M059J (cell line): ENCODE data around the gene TNFAIP2. TPM values are rescaled to one million over a fixed set of nuclear protein-coding genes. Genes with fewer than 3 reads are reported as not detected.
"Not testable (repeated sequence)": the region's sequence is repeated elsewhere in the genome, so short reads cannot be mapped to it uniquely, and the experiment has no call there.

ENCODE experiments used
- DNase-seq: peaks from one replicate; pipeline ENCODE4 v3.0.0-alpha.2; 2012; ENCODE audit warnings: low read depth
- total RNA-seq: library from RNA; depleted of rRNA; stranded (reverse); fragments of >200 nt; shearing (Covaris generic); gene quantifications from 2 replicates; pipeline ENCODE4 v1.2.3, GENCODE V29; 2014

TNFAIP2 gene
- total RNA-seq, 1 experiment from 2014 or later: 135 TPM

DNA sequence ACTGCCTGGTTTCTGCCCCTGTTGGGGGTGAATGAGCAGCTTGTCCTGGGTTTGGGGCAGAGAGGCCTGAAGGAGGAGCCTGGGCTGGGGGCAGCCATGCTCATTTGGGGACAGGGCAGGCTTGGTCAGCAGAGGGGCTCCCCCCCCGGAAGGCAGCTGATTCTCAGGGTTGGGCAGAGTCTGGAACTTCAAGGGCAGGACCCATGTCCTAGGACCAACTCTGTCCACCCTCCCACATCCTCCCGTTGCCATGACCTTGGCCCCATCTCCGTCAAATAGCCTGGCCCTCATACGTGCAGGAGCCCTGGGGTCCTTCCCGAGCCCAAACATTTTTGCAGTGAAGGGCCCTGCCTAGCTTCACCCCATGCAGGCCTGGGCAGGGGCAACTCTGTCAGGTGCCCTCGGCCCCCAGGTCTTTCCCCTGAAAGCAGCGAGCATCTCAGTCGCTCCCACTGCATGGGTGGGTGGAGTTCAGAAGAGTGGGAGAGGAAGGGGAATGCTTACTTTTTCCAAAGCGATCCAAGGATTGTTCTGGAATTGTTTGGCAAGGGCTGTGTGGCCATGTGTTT, 32.6 kb downstream of the TNFAIP2 start:
- DNase-seq: no peak

DNA sequence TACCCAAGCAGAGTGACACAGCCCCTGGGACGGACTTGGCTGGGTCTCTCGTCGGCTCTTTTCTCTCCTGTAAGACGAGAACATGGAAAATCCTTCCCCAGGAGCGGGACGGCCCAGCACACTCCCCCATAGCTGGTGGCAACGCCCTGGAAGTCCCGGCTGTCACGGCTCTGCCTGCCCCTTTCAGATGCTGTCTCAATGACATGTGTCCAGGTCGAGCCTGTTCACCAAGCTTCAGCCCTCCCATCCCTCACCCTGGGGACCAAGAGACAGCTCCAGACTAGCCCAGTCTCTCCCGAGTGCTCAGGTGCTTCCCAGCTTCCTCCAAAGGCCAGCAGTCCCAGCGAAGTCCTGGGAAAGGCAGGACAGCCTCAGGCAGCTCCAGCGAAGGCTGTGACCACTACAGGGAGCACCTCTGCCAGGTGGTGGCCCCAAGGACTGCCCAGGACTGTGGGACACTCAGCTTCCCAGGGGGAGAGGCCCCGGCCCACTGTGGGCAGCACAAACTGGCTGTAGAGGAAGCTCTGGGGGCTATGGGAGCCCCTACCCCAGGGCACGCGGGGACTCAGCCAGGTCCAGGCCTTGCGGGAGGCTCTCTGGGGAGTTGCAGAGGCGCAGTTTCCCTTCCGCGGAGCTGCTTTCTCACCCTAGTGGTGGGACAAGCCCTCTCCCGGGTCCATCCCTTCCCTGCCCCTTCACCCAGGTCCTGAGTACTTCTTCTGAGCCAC, 33.6 kb downstream of the TNFAIP2 start:
- DNase-seq: no peak

DNA sequence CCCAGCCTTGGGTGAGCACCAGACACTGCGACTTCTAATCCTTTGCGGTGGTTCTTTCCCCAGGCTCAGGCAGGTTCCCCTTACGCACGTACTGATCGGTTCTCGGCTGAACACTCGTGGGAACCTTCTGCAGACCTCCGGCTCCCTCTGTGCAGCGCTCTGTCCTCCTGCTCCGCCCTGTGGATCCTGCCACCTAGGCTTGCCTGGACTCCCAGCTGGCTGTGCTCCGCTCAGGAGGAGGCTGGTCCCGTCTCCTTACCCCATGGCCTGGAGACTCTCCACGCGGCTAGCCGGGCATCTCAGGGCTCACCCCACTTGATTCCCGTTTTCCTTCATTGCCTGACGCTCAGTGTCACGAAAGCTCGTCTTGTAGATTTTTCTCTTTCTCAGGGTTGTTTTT, 34.7 kb downstream of the TNFAIP2 start:
- DNase-seq: no peak

DNA sequence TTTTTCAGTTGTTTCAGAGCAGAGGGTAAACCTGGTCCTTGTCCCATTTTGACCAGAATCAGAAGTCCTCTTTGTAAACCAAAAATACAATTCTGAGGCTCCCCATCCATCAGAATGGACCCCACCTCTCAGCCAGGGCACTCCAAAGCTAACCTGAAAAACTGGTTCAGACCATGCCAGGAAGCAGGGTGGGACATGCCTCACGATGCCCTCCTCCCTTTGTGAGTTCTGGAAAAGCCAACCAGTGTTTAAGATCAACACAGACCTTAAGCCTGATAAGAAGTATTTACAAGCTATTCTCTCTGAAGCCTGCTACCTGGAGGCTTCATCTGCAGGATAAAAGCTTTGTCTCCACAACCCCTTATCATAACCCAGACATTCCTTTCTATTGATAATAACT, 35.4 kb downstream of the TNFAIP2 start:
- no peak for DNase-seq

DNA sequence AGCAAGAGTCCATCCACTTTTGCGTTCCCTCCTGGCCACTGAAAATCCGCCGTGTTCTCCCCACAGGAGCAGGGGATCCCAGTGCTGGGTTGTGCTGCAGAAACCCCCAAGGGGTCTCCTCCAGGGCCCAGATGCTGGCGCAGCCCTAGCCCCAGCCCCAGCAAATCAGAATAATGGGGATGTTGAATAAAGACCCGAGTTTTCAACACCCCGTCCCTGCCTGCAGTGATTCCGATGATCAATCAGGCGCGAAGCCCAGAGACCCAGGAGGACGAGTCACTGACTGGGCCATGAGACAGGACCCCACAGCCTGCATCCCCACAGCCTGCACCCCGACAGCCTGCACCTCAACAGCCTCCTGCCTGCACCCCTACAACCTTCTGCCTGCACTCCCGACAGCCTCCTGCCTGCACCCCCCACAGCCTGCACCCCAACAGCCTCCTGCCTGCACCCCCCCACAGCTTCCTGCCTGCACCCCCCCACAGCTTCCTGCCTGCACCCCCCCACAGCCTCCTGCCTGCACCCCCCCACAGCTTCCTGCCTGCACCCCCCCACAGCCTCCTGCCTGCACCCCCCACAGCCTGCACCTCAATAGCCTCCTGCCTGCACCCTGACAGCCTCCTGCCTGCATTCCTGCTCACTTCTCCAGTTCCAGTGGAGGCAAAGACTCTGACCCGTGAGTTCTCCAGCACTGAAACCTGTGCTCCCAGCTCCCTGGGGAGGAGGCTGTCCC, 37.2 kb downstream of the TNFAIP2 start:
- no peak for DNase-seq

DNA sequence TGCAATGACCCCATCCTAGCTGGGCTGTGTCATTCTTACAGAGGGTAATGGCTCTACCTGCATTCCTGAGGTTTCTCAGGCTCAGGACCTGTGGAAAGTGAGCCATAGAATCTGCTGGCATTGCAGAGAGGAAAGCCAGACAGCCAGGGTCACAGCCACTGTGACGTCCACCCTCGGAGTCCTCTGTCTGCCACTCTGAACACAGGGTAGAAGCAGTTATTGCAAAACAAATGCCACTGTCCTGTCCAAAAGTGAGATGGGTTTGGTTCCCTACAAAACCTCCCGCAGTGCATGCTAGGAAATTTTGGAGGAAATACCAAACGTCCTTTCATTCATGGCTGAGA, 37.8 kb downstream of the TNFAIP2 start:
- DNase-seq: peak; percentile 77

DNA sequence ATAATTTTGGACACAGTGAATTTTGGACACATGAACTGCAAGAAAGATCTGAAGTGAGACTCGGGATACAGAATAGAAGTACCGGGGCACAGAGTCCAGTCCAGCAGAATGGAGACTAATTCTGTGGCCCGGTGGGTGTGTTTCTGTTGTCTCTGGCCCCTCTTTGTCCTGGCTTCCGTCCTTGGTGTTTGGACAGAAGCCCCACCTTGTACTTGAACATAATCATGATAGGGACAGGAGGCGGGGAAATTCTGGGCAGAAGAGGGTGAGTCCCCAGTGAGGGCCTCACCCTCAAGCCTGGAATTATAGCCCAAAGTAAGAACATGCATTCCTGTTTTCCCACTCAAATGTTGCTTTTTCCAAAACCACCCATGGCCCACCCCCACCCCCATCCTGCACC, 39.9 kb downstream of the TNFAIP2 start:
- DNase-seq: no peak

DNA sequence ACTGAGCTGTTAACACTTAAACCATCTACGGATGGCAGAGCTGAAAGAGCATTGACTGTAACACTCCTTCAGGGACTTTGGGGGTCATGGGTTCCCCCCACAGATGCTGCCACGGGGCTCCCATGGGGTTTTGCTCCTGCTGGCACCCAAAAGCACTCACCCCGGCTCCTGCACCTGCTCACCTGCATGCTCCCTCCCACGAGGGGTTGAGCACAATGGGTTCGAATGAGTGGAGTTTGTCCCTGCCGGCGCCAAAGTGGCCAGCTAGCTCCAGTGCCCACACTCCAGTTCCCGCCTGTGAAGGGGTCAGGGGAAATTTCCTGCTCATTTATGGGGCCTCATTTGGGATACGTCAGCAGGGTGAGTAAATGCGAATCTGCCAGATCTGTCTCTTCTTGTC, 40.7 kb downstream of the TNFAIP2 start:
- DNase-seq: no peak

DNA sequence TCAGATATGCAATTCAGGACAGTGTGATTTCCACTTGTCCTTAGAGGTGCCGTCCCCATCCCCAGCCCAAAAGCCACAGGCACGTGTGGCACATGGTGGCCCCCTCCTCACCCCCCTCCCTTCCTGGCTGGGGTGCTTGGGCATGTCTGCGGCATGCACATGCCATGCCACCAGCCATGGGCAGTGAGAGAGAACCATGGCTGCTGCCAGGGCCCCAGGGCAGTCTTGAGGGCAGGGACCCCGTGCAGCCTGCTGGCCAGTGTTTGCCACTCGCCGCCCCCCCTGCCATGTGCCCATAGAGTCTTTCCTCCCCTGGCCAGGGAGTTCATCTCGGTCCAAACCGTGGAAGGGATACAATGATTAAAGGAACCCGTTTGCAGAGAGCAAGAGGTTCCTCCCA, 41.5 kb downstream of the TNFAIP2 start:
- no peak for DNase-seq

DNA sequence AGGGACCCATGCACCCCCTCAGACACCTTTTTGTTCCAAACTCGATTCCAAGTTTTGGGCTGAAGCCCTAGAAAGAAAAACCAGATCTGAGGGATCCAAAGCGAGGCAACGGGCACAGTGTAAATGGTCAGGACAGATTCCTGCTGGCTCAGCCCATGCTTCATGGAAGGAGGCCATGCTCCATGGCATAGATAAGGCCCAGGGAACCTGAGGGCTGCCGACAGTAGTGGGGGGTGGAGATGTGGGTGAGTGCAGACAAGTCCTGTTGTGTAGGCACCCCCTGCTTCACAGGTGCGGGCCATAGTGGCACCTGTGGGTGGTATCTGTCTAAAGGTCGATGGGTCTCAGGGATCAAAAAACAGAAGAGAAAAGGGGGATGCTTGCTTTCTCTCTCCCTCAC, 42.1 kb downstream of the TNFAIP2 start:
- DNase-seq: no peak

DNA sequence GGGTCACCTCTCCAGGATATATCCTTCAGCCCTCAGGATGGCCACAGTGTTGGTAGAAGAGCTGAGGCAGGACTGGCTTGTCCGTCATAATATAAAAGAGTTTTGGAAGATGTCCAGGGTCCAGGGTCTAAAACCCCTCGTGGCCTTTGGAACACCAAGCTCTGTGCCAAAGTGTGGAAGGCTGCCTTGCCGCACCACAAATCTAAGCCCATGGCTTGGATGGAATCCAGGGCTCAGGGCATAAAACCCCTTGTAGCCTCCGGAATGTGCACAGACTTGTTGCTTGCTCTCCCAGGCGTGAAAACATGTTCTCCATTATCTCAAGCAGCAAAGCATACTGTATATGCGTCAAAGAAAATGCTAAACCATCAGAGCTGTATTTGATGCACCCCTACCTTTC, 46.7 kb downstream of the TNFAIP2 start:
- DNase-seq: no peak

DNA sequence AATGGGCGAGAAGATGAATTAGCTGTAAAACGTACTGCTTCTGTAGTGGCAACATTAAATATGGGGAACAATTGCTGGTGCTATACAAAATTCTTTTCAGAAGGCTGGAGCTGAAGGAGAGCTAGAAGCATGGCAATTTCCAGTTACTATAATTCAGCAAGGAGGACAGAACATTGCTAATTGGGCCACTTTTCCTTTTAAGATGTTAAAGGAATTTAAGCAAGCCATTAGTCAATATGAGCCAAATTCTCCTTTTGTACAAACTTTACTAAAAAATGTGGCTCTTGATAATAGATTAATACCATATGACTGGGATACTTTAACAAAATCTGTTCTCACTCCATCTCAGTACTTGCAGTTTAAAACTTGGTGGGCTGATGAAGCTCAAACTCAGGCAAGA, 47.9 kb downstream of the TNFAIP2 start:
- not testable (repeated sequence) for DNase-seq

DNA sequence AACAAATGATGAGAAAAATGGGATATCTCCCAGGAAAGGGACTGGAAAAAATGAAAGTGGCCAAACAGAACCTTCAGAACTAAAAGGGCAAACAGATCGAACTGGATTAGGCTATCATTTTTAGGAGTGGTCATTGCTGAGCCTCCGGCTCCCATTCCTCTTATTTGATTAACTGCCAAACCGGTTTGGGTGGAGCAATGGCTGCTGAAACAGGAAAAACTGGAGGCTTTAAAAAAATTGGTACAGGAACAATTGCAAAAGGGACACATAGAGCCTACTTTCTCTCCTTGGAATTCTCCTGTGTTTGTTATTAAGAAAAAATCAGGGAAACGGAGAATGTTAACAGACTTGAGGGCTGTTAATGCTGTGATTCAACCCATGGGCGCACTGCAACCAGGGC, 49.7 kb downstream of the TNFAIP2 start:
- DNase-seq: no peak

DNA sequence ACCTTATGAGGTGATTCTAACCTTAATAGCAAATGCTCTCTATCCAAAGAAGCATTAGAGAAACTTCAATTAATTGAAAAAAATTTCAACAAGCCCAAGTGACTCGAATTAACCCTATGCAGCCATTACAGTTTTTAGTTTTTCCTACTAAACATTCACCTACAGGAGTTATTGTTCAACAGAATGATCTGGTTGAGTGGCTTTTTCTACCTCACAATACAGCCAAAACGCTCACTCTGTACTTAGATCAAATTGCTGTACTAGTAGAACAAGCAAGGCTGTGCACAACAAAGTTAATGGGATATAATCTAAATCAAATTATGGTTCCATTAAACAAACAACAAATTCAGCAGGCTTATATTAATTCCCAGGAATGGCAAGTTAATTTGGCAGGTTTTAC, 50.6 kb downstream of the TNFAIP2 start:
- DNase-seq: not testable (repeated sequence)

DNA sequence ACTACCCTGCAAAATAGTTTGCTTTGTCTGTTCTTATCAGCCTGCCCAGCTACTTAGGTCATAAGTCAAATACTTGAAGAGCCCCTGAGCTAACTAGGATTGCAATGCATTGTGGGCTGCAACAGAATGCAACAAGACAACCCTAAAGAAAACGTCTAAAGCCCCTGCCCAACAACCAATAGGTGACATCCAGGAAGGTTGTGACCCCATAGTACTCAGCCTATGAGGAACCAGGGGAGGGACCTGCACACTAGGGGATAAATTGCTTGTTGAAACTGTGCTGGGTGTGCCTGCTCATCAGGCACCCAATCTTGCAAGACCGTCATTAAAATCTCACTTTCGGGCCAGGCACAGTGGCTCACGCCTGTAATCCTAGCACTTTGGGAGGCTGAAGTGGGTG, 52.9 kb downstream of the TNFAIP2 start:
- DNase-seq: not testable (repeated sequence)

DNA sequence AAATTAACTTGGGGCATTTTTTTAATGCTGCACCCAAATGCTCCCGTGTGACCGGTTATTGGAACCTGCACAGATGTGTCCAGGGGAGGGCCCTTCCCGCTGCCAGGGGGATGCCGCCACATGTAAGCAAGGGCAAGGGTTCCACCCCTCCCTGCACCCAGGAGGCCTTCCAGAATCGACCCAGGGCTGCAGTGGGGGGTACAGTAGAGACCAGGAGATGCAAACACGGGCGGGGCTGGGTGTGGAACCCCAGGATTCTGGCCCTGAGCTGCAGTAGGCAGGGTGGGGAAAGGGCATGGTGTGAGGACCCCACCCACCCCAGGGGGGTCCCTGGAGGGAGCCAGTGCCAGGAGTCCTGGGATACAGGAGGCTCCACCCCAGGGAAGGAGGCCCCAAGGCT, 54.1 kb downstream of the TNFAIP2 start:
- no peak for DNase-seq

DNA sequence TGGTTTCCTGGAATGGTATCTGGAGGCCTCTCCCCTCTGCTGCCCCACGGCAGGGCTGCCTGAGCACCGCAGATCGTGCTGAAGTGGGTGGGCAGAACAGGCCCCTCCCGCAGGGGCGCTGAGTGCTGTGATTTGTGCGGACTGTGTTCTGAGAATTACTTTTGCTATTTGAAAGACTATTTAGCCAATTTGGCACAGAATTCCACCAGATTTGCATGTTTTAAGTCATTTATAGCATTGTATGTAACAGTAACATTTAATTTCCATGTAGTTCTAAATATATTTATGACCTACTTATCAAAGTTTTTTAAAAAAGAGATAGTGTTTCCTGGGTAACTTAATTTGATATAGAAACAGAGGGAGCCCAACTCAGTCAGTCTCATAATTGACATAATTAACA, 55.3 kb downstream of the TNFAIP2 start:
- no peak for DNase-seq

DNA sequence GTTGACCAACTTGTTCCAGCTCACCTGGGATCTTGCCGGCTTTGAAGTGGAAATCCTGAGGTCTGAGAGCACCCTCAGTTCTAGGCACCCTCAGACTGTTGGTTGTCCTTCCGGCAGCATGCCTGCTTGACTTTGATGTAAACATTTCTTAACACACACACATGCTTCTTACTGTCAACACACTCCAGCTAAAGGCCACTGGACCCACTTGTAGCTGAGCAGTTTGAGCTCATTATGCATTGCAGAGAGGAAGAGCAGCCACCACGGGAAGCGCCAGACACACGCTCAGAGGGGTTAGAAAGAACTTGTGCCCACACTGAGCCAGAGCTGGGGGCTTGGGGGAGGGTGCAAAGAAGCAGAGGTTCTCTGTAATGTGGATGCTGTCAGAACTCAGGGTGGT, 55.8 kb downstream of the TNFAIP2 start:
- DNase-seq: no peak

DNA sequence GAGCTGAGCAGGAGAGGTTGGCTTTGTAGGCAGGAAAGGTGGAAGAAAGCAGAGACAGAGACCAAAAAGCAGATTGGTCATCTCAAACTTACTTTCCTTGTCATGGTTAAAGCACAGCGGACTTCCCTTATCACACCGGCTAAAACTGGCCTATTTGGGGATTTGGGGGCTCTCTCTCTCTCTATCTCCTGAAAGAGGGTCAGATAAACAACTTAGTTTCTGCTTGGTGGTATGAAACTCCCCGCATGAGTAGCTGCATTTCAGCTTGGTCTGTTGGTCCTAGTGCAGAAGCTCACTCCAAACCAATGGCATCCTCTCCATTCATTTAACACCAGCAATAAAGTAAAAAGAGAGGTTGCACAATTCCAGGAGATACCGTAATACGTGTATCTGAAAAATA, 57.1 kb downstream of the TNFAIP2 start:
- DNase-seq: no peak

DNA sequence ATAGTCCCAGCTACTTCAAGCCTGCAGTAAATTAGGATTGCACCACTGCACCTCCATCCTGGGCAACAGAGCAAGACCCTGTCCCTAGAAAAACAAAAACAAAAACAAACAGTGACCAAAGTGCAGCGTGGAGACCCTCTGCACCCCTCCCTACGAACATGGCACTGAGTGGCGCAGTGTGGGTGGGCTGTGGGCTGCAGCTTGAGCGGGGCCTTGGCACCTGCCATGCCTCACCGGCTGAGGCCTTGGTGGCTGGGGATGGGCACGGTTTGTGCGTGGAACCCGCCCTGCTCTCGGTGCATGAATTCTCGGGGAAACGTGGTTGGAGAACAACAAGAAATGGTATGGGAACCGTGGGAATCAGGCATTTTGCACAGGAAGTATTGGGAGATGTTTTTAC, 60.8 kb downstream of the TNFAIP2 start:
- DNase-seq: no peak

DNA sequence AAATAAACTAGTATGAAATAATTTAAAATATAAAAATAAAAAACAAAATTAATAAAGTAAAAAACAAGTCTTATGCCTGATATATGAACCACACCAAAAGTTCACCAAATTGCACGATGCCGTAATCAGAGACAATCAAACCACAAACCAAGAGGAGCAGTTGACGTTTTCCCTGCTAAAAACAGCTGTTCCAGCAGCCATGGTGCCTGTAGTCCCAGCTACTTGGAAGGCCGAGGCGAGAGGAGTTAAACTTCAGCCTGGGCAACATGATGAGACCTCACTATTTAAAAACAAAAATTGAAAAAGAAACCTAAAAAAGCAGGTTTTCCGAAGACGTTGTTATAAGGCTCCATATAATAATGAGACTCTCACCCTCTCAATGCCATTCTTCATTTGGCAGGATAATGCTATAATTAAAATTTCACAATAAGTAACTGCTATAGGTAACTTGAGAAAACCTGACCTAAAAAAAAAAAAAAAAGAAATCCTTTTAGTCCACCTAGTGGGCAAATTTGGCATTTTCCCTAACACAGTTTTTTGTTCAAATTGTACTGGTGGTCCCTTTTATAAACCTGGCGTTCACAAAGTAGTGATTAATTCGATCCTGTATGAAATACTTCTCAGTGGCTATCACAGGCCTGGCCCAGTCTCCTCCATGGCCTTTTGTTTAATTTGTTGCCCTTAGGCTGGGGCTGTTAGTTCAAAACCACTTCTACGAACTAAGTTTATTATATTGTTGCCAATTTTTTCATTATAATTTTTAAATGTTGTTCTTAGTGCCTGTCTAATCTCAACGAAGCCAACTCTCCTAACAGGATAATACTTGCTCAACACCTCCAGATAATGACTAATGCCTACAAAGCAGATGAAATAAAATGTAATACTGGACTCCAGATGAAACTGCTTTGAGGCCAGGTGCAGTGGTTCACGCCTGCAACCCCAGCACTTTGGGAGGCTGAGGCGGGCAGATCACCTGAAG, 62.1 kb downstream of the TNFAIP2 start:
- peak; percentile 37 for DNase-seq

DNA sequence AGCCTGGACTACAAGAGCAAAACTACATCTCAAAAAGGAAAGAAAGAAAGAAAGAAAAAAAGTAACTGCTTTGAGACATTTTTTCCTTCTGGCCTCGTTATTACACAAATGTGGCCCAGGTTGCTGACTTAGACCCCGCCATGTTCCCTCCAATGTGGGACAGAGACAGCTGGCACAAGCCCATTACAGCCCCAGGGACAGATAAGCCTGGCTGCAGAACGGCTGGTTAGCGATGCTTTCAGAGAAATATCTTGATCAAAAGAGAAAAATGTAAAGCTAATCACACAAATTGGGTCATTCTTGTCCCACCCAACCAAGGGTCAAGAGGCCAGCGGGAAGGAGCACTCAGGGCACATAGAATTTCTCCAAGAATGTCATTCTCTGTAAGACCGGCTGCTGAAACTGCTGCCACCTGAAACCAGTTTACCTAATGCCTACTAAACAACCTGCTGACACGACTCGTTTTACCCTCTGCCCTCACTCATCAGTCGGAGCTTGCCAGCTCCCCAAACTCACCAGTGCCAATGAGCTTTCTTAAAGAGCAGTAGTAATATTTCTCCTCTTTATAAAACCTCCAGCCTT, 63.1 kb downstream of the TNFAIP2 start:
- DNase-seq: no peak
